ENCODE results near the gene TTC39A. TPM values are rescaled to one million over a fixed set of nuclear protein-coding genes. Genes with fewer than 3 reads are reported as not detected.
"Not testable (repeated sequence)": the region's sequence is repeated elsewhere in the genome, so short reads cannot be mapped to it uniquely, and the experiment has no call there.

The TTC39A gene
- total RNA-seq, 2 donors from 2014 or later, result 0.74 TPM; not detected in 1

GRCh38 chr1:51326839-51327238 is 3.5 kb downstream of the TTC39A start:
- H3K36me3 Mint-ChIP-seq (ENCODE audit: low read depth), result peaks cover 6% of the 10 kb centered on the region
- H3K4me3 Mint-ChIP-seq, result no peak overlapping the region
- H3K9me3 Mint-ChIP-seq, result no peaks in the 10 kb centered on the region
- H3K27me3 Mint-ChIP-seq, result peaks cover 31% of the 10 kb centered on the region
- peaks cover 8% of the 10 kb centered on the region for H3K4me1 Mint-ChIP-seq
- no peak for ATAC-seq (replicated peaks)
- H3K27ac Mint-ChIP-seq, result no peak overlapping the region

DNA sequence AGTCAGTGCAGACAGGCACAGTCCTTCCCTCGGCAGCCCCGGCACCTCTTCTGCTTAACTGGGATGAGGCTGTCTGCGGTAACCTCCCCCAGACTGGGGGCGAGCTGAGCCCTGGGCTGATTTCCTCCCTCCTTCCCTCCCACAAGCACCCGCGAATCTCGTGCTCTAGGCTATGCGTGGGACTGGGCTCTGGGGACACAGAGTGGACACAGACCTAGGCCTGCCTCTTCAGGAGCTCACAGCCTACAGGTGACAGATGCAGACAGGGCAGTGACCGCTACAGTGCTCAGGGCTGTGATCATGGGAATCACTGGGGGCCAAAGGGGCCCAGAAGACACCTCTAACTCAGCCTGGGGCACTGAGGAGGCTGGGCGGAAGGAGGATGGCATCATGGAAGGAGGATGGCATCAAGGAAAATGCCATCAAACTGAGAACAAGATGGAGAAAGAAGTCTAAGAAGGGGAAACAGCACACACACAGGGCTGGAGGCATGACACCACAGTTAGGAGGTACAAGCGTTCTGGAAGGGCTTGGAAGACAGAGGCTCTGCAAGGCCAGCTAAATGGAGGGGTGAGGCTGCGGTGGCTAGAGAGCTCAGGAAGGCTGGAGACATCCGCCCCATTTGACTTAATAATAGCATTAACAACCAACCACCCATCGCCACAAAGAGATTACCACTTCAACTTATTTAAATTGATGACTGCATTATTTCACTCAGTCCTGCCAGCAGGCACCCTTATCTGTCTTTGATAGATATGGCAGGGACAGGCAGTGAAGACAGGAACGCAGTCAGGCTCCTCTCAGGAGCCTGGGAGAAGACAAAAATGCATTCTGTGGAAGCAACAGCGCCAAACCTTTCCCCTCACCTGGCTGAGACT is 4.2 kb downstream of the TTC39A start:
- H3K27ac Mint-ChIP-seq, result no peak overlapping the region
- H3K4me1 Mint-ChIP-seq, result peaks cover 4% of the 10 kb centered on the region
- H3K9me3 Mint-ChIP-seq, result no peaks in the 10 kb centered on the region
- peaks cover 24% of the 10 kb centered on the region for H3K27me3 Mint-ChIP-seq
- no peak overlapping the region for H3K4me3 Mint-ChIP-seq
- ATAC-seq (replicated peaks), result no peak
- peaks cover 3% of the 10 kb centered on the region for H3K36me3 Mint-ChIP-seq (ENCODE audit: low read depth)

GRCh38 chr1:51325391-51325790 is 5.0 kb downstream of the TTC39A start:
- ATAC-seq (replicated peaks), result no peak
- Mint-ChIP-seq H3K27ac (no peak overlapping the region), H3K27me3 (peaks cover 19% of the 10 kb centered on the region), H3K36me3 (ENCODE audit: low read depth) (no peaks in the 10 kb centered on the region), H3K4me3 (no peak overlapping the region), H3K4me1 (no peaks in the 10 kb centered on the region), H3K9me3 (no peaks in the 10 kb centered on the region)

DNA sequence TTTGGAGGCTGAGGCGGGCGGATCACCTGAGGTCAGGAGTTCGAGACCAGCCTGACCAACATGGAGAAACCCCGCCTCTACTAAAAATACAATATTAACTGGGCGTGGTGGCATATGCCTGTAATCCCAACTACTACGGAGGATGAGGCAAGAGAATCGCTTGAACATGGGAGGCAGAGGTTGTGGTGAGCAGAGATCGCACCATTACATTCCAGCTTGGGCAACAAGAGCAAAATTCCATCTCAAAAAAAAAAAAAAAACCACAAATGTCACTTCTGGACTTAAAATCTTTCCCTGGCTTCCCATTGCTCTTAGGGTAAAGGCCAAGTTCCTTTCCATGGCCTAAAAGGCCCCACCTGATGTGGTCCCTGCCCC is 5.4 kb downstream of the TTC39A start:
- not testable (repeated sequence) for H3K36me3 Mint-ChIP-seq (ENCODE audit: low read depth); H3K9me3 Mint-ChIP-seq; H3K4me1 Mint-ChIP-seq

DNA sequence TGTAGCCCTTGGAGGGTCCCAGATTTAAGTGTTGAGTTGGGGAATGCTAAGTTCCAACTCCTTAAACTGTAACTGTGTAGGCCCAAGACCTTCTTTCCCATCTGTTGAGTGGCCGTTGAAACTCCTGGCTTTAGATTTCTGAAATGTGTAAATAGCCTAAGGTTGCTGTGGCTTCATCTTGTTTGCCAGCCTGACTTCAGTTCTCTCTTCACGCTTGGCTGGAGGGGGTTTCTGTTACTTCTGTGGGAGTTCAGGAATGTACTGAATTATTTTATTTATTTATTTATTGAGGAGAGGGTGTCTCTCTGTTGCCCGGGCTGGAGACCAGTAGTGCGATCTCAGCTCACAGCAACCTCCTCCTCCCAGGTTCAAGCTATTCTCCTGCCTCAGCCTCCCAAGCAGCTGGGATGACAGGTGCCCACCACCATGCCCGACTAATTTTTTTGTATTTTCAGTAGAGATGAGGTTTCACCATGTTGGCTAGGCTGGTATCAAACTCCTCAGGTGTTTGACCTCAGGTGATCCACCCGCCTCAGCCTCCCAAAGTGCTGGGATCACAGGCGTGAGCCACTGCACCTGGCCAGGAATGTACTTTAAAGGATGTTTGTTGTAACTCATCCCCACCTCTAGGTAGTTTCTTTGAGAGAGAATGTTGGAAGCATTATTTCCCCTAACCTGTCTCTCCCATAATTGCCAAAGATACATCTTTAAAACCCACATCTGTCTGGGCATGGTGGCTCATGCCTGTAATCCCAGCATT is 5.9 kb downstream of the TTC39A start:
- Mint-ChIP-seq H3K27me3 (peaks cover 19% of the 10 kb centered on the region), H3K27ac (no peak overlapping the region), H3K36me3 (ENCODE audit: low read depth) (no peaks in the 10 kb centered on the region), H3K4me1 (no peaks in the 10 kb centered on the region), H3K9me3 (no peaks in the 10 kb centered on the region), H3K4me3 (no peak overlapping the region)
- ATAC-seq (replicated peaks), result no peak

More for the DNA sequence above, 5.4 kb downstream of the TTC39A start:
- H3K27ac Mint-ChIP-seq; H3K4me3 Mint-ChIP-seq; ATAC-seq (replicated peaks): not testable (repeated sequence)
- peaks cover 19% of the 10 kb centered on the region for H3K27me3 Mint-ChIP-seq

- Mint-ChIP-seq H3K4me1 (no peaks in the 10 kb centered on the region), H3K27ac (no peak overlapping the region), H3K36me3 (ENCODE audit: low read depth) (no peaks in the 10 kb centered on the region), H3K4me3 (no peak overlapping the region), H3K9me3 (no peaks in the 10 kb centered on the region), H3K27me3 (peaks cover 14% of the 10 kb centered on the region)
- ATAC-seq (replicated peaks), result no peak
Measured at GRCh38 chr1:51323778-51324177, 6.6 kb downstream of the TTC39A start.

- Mint-ChIP-seq H3K27me3 (peaks cover 8% of the 10 kb centered on the region), H3K4me1 (no peaks in the 10 kb centered on the region), H3K9me3 (no peaks in the 10 kb centered on the region), H3K4me3 (no peak overlapping the region), H3K27ac (no peak overlapping the region), H3K36me3 (ENCODE audit: low read depth) (no peaks in the 10 kb centered on the region)
- ATAC-seq (replicated peaks), result no peak
Measured at GRCh38 chr1:51322417-51323101, 7.8 kb downstream of the TTC39A start.

- no peaks in the 10 kb centered on the region for H3K9me3 Mint-ChIP-seq
- no peaks in the 10 kb centered on the region for H3K4me1 Mint-ChIP-seq
- no peak overlapping the region for H3K27ac Mint-ChIP-seq
Measured at GRCh38 chr1:51321924-51322280, 8.5 kb downstream of the TTC39A start.

DNA sequence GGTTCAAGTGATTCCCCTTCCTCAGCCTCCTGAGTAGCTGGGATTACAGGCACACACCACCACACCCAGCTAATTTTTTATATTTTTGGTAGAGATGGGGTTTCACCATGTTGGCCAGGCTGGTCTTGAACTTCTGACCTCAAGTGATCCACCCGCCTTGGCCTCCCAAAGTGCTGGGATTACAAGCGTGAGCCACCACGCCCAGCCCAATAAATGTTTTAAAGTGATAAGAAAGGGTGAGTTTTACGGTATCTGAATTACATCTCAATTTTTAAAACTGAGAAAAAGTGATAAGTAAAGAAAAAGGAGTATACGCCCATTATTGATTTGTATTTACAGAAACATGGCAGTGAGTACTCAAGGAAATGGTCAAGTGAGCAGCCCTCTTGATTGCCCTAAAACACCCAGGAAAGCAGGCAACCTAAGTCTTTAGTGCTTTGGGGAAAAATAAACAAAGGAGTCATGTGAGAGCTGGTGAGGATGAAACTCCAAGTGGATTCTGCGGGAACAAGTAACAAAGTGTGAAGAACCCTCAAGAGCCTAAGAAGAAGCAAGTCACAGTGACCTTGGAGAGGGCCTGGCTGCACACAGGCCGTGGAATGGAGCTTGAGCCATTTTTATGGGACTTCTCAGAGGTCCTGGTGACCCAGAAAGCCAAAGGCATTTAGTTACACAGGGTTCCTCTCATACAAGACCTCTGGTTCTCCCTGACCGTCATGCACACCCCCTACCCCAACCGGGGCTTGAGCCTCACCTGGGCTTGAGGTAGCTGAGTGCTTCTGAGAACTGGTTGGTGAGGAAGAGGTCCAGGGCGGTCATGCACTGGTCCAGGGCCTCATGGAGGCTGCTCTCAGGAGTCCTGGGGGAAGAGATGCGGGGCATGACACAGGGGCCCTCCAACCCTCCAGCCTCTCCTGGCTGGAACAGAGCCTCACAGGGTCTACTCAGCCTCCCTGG is 9.1 kb downstream of the TTC39A start:
- Mint-ChIP-seq H3K4me3 (no peak overlapping the region), H3K27me3 (peaks cover 4% of the 10 kb centered on the region), H3K36me3 (ENCODE audit: low read depth) (no peaks in the 10 kb centered on the region)

More at GRCh38 chr1:51321924-51322280, 8.5 kb downstream of the TTC39A start:
- H3K4me3 Mint-ChIP-seq, result no peak overlapping the region
- H3K27me3 Mint-ChIP-seq, result peaks cover 4% of the 10 kb centered on the region
- no peaks in the 10 kb centered on the region for H3K36me3 Mint-ChIP-seq (ENCODE audit: low read depth)
- no peak for ATAC-seq (replicated peaks)

GRCh38 chr1:51317798-51318197 is 12.6 kb downstream of the TTC39A start:
- Mint-ChIP-seq H3K9me3 (no peaks in the 10 kb centered on the region), H3K4me3 (no peak overlapping the region), H3K27me3 (no peaks in the 10 kb centered on the region), H3K27ac (no peak overlapping the region), H3K4me1 (peaks cover 8% of the 10 kb centered on the region), H3K36me3 (ENCODE audit: low read depth) (no peaks in the 10 kb centered on the region)
- ATAC-seq (replicated peaks), result no peak

More for the DNA sequence above, 9.1 kb downstream of the TTC39A start:
- Mint-ChIP-seq H3K4me1 (no peaks in the 10 kb centered on the region), H3K27ac (no peak overlapping the region), H3K9me3 (no peaks in the 10 kb centered on the region)
- no peak for ATAC-seq (replicated peaks)

GRCh38 chr1:51316846-51317120 is 13.6 kb downstream of the TTC39A start:
- Mint-ChIP-seq H3K9me3 (no peaks in the 10 kb centered on the region), H3K4me1 (peaks cover 8% of the 10 kb centered on the region), H3K36me3 (ENCODE audit: low read depth) (no peaks in the 10 kb centered on the region), H3K4me3 (no peak overlapping the region), H3K27ac (no peak overlapping the region), H3K27me3 (no peaks in the 10 kb centered on the region)
- ATAC-seq (replicated peaks), result no peak

- Mint-ChIP-seq H3K27me3 (no peaks in the 10 kb centered on the region), H3K4me3 (no peak overlapping the region), H3K36me3 (ENCODE audit: low read depth) (no peaks in the 10 kb centered on the region), H3K9me3 (no peaks in the 10 kb centered on the region), H3K4me1 (peaks cover 8% of the 10 kb centered on the region), H3K27ac (no peak overlapping the region)
- peak; percentile 34 for ATAC-seq (replicated peaks)
Measured at GRCh38 chr1:51316113-51316845, 14.1 kb downstream of the TTC39A start.

DNA sequence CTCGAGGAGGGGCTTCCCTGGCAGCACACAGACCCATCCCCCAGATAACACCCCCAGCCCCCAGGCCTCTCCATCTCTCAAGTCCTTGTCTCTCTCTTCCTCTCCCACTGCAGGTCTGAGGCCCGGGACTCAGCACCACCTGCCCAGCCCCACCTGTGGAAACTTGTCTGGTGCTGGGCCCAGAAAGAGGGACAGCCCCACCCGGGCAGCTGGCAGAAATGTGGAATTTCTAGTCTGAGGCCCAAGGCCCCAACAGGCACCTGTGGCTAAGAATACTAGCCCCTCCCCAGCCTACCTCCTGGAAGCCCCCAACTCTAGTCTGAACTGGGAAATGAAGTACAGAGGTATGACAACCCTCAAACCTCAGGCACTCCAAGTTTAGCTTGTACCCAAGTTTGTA is 15.4 kb downstream of the TTC39A start:
- Mint-ChIP-seq H3K36me3 (ENCODE audit: low read depth) (no peaks in the 10 kb centered on the region), H3K9me3 (no peaks in the 10 kb centered on the region), H3K4me1 (peaks cover 8% of the 10 kb centered on the region), H3K27me3 (no peaks in the 10 kb centered on the region), H3K27ac (peak overlapping the region; percentile 41), H3K4me3 (no peak overlapping the region)
- ATAC-seq (replicated peaks), result no peak
